ENCODE measurements around the gene OGA.

DNA sequence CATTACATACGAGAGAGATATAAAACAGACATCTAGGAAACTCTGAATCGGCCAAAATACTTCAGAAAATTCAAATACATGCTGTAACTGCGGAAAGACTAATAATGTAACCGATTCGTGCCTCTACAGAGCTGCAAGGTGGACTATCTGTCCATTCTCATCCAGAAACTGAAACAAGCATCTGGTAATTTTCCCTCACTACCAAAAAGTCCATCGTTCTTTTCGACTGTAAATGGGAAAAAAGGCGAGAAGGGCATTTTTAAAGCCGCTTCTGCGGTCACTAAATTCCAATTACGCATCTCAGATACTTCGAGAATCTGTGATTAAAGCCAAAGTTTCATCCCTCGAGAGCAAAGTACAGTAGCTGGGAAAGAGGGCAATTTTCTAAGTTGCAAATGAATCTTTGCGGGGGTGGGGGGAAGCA is 1.3 kb downstream of the OGA start:
- TF ChIP-seq EZH2 (IDR thresholded peaks at IDR 0.05) (no peak), POLR2AphosphoS5 (IDR thresholded peaks at IDR 0.05; ENCODE audit: borderline replicate concordance, low read depth, low read length) (no peak)
